HCT116 (cell line): ENCODE measurements around the gene GALNT2. TPM values are rescaled to one million over a fixed set of nuclear protein-coding genes. Genes with fewer than 3 reads are reported as not detected.
A peak's percentile ranks its signal among the peaks of the same experiment; 100 is the strongest.

Experiments
- ATAC-seq: fragments of 200-7000 bp; cut with Tn5 transposase; 2 replicates; pipeline ENCODE4 v1.9.1; 2020; ENCODE audit warnings: mild to moderate bottlenecking, moderate library complexity
- BruUV-seq: library from RNA; stranded (reverse); fragments of 400-500 nt; replicated peaks from 2 replicates; lab custom pipeline; 2021; lab: Mats Ljungman, UMichigan
- CTCF ChIA-PET: fragments of 300-600 bp; sonication (Branson Sonifier 250); formaldehyde crosslinking; loops from one replicate; lab custom pipeline; 2021; ENCODE audit warnings: antibody characterized with exemption; lab: Charles Lee
- POLR2A ChIA-PET: fragments of 300-600, 350-600 bp; sonication (Branson Sonifier 250); formaldehyde crosslinking; loops from one replicate; lab custom pipeline; 2021; ENCODE audit warnings: antibody characterized with exemption; lab: Charles Lee
- RAD21 ChIA-PET, 2 experiments: fragments of 300-600 bp; sonication (Branson Sonifier 250); formaldehyde crosslinking; loops; one replicate each; lab custom pipeline; 2023; ENCODE audit warnings: low total read pairs in 2 of 2; ENCODE audit not compliant: uncharacterized antibody in 2 of 2, unreplicated experiment in 2 of 2, low non-redundant PET in 1 of 2; lab: Charles Lee
- DNase-seq: peaks from one replicate; pipeline ENCODE4 v3.0.0-alpha.2; 2010; ENCODE audit warnings: low read depth, low spot score
- H2AFZ ChIP-seq: fragments of 200-600 bp; shearing (Covaris generic), sonication (generic); 2 replicates; pipeline ENCODE4 v1.6.1; 2017; ENCODE audit warnings: low read depth, mixed run types, mixed read lengths, antibody characterized with exemption, low read length; ENCODE audit not compliant: poor library complexity, severe bottlenecking
- H3K27ac ChIP-seq: 2 replicates; pipeline ENCODE4 v1.5.1; 2012; ENCODE audit warnings: low read depth, low read length
- H3K27me3 ChIP-seq: fragments of 200-600 bp; sonication (generic); 2 replicates; pipeline ENCODE4 v1.6.1; 2016; ENCODE audit warnings: mixed run types, low read length, mixed read lengths; ENCODE audit not compliant: insufficient read depth
- H3K36me3 ChIP-seq, 2 experiments: fragments of 200-500 bp in 1 of 2; fragments of 200-600 bp in 1 of 2; sonication (Bioruptor generic) in 1 of 2; sonication (generic) in 1 of 2; 2 replicates each; pipeline versions ENCODE4 v1.5.1 to v1.6.1; 2014 to 2016; ENCODE audit warnings: low read length in 2 of 2, inconsistent platforms in 1 of 2, mixed read lengths in 1 of 2, mixed run types in 1 of 2; ENCODE audit not compliant: insufficient read depth in 2 of 2, control insufficient read depth in 1 of 2
- H3K4me1 ChIP-seq, 2 experiments: fragments of 200-600 bp in 1 of 2; sonication (generic) in 1 of 2; 2 replicates each; pipeline versions ENCODE4 v1.5.1 to v1.6.1; 2012 to 2017; ENCODE audit warnings: low read length in 2 of 2, inconsistent platforms in 1 of 2, mild to moderate bottlenecking in 1 of 2, mixed read lengths in 1 of 2, mixed run types in 1 of 2, moderate library complexity in 1 of 2; ENCODE audit not compliant: insufficient read depth in 2 of 2, control insufficient read depth in 1 of 2
- H3K4me2 ChIP-seq: fragments of 200-600 bp; sonication (generic); 2 replicates; pipeline ENCODE4 v1.6.1; 2017; ENCODE audit warnings: mixed run types, low read length, mixed read lengths
- H3K4me3 ChIP-seq, 2 experiments: fragments of 200-600 bp in 1 of 2; sonication (generic) in 1 of 2; replicated peaks in 1 of 2; 2 replicates each; pipeline ENCODE4 v1.5.1; 2011 to 2016; ENCODE audit warnings: low read length in 2 of 2, control low read depth in 1 of 2, low read depth in 1 of 2, mild to moderate bottlenecking in 1 of 2, mixed read lengths in 1 of 2, mixed run types in 1 of 2
- H3K79me2 ChIP-seq: fragments of 200-600 bp; sonication (generic); 2 replicates; pipeline ENCODE4 v1.6.1; 2017; ENCODE audit warnings: mild to moderate bottlenecking, mixed run types, low read length, moderate library complexity, mixed read lengths; ENCODE audit not compliant: insufficient read depth
- H3K9ac ChIP-seq: fragments of 200-600 bp; sonication (generic); 2 replicates; pipeline ENCODE4 v1.6.1; 2016; ENCODE audit warnings: low read length, mixed read lengths
- H3K9me2 ChIP-seq: fragments of 200-600 bp; sonication (generic), shearing (Covaris generic); 2 replicates; pipeline ENCODE4 v1.6.1; 2017; ENCODE audit warnings: mixed run types, mild to moderate bottlenecking, moderate library complexity; ENCODE audit not compliant: insufficient read depth
- H3K9me3 ChIP-seq, 2 experiments: fragments of 200-500 bp in 1 of 2; fragments of 200-600 bp in 1 of 2; sonication (Bioruptor generic) in 1 of 2; sonication (generic) in 1 of 2; 2 replicates each; pipeline ENCODE4 v1.6.1; 2014 to 2017; ENCODE audit warnings: low read length in 2 of 2, mixed read lengths in 2 of 2, inconsistent platforms in 1 of 2, low read depth in 1 of 2, mild to moderate bottlenecking in 1 of 2, mixed run types in 1 of 2, moderate library complexity in 1 of 2; ENCODE audit not compliant: control insufficient read depth in 1 of 2, insufficient read depth in 1 of 2
- H4K20me1 ChIP-seq: fragments of 200-600 bp; sonication (generic), shearing (Covaris generic); 2 replicates; pipeline ENCODE4 v1.6.1; 2017; ENCODE audit warnings: mixed run types, mild to moderate bottlenecking, moderate library complexity; ENCODE audit not compliant: insufficient read depth
- EGR1 ChIP-seq: IDR thresholded peaks from 2 replicates; pipeline ENCODE4 v1.6.1; 2012; ENCODE audit warnings: low read depth
- ELF1 ChIP-seq: IDR thresholded peaks from 2 replicates; pipeline ENCODE4 v1.6.1; 2012; ENCODE audit warnings: low read depth, borderline replicate concordance
- EZH2phosphoT487 ChIP-seq: fragments of 200-600 bp; IDR thresholded peaks from 2 replicates; pipeline ENCODE4 v1.6.1; 2018; ENCODE audit warnings: antibody characterized with exemption, borderline replicate concordance
- FOSL1 ChIP-seq: IDR thresholded peaks from 2 replicates; pipeline ENCODE4 v1.6.1; 2012; ENCODE audit warnings: low read depth
- POLR2A ChIP-seq: IDR thresholded peaks from 2 replicates; pipeline ENCODE4 v1.7.0; 2011; ENCODE audit warnings: borderline replicate concordance; ENCODE audit not compliant: insufficient read depth, insufficient read length; ENCODE audit errors: extremely low read depth
- ZBTB33 ChIP-seq: IDR thresholded peaks from 2 replicates; pipeline ENCODE4 v1.6.1; 2011; ENCODE audit warnings: mild to moderate bottlenecking, low read length, moderate library complexity; ENCODE audit not compliant: insufficient replicate concordance; ENCODE audit errors: extremely low read depth
- ZFX ChIP-seq: fragments of 450-650 bp; IDR thresholded peaks from 2 replicates; pipeline ENCODE4 v1.6.1; 2017
- intact Hi-C: fragments of 100-400 bp; cut with micrococcal nuclease; formaldehyde crosslinking; loops from 2 replicates; pipeline ENCODE4 v1.10.0; 2022
- total RNA-seq: library from RNA; stranded (reverse); gene quantifications from one replicate; pipeline ENCODE4 v1.2.1, GENCODE V29; 2021; ENCODE audit not compliant: unreplicated experiment

Gene GALNT2
- total RNA-seq, 1 experiment from 2014 or later = 40.8 TPM

GRCh38 chr1:230124186-230125128, 57.4 kb downstream of the GALNT2 start:
- intact Hi-C loops = no loop called here
- Histone ChIP-seq H2AFZ (no peak overlapping the region), H3K9me2 (no peaks in the 10 kb centered on the region), H3K9me3 (no peaks in the 10 kb centered on the region), H3K36me3 (no peaks in the 10 kb centered on the region), H3K4me1 (peaks cover 10 to 22% of the 10 kb centered on the region in 2 experiments), H3K9ac (no peak overlapping the region), H3K4me2 (peak overlapping the region; percentile 45; the same call in 1 of the 2 replicates), H3K4me3 (no peak overlapping the region), H3K27me3 (no peaks in the 10 kb centered on the region), H4K20me1 (no peaks in the 10 kb centered on the region), H3K79me2 (0 out of 2 replicates have a peak, but pooled peaks cover 3% of the 10 kb centered on the region), H3K27ac (no peak overlapping the region)
- RAD21 ChIA-PET = no interaction called here
- POLR2A ChIA-PET = no interaction called here
- TF ChIP-seq ZBTB33 = no peak
- ATAC-seq (no peak), DNase-seq (no peak)
- no TSS peak for BruUV-seq
- CTCF ChIA-PET = no interaction called here

- Histone ChIP-seq H3K79me2 (0 out of 2 replicates have a peak, but pooled peaks cover 3% of the 10 kb centered on the region), H3K27me3 (no peaks in the 10 kb centered on the region), H3K4me2 (peak overlapping the region; percentile 45), H3K9me3 (no peaks in the 10 kb centered on the region), H3K36me3 (no peaks in the 10 kb centered on the region), H3K27ac (no peak overlapping the region), H3K9ac (no peak overlapping the region), H4K20me1 (no peaks in the 10 kb centered on the region), H3K9me2 (no peaks in the 10 kb centered on the region), H3K4me3 (no peak overlapping the region), H3K4me1 (peaks cover 10 to 22% of the 10 kb centered on the region in 2 experiments), H2AFZ (no peak overlapping the region)
- ChIA-PET POLR2A (no interaction called here), RAD21 (no interaction called here), CTCF (no interaction called here)
- TF ChIP-seq EGR1 (no peak), EZH2phosphoT487 (no peak), POLR2A (no peak), FOSL1 (no peak), ELF1 (no peak), ZFX (no peak)
- DNase-seq (no peak), ATAC-seq (no peak)
- intact Hi-C loops = no loop called here
- BruUV-seq = no TSS peak
Measured at GRCh38 chr1:230125141-230125540, 58.1 kb downstream of the GALNT2 start.
